Measurements from ENCODE around the gene TBKBP1.
A peak's percentile ranks its signal among the peaks of the same experiment; 100 is the strongest.

The TBKBP1 gene

GRCh38 chr17:47726796-47727703, 33.1 kb downstream of the TBKBP1 start:
- DNase-seq (ENCODE audit: low spot score in 2 of 2) (no peak), ATAC-seq (replicated peaks; ENCODE audit: extremely low read depth, poor library complexity, severe bottlenecking) (no peak)
- H3K36me3 Mint-ChIP-seq (ENCODE audit: insufficient read depth) = peaks cover 2% of the 10 kb centered on the region
- H3K4me1 Mint-ChIP-seq = peaks cover 74% of the 10 kb centered on the region
- no peak overlapping the region for H3K4me3 Mint-ChIP-seq
- no peaks in the 10 kb centered on the region for H3K27me3 Mint-ChIP-seq
- no peaks in the 10 kb centered on the region for H3K9me3 Mint-ChIP-seq
- H3K27ac Mint-ChIP-seq (ENCODE audit: low read depth) = no peak overlapping the region

GRCh38 chr17:47727704-47728036, 33.7 kb downstream of the TBKBP1 start:
- Mint-ChIP-seq H3K36me3 (ENCODE audit: insufficient read depth) (peaks cover 4% of the 10 kb centered on the region), H3K4me3 (no peak overlapping the region), H3K4me1 (peaks cover 77% of the 10 kb centered on the region), H3K27ac (ENCODE audit: low read depth) (no peak overlapping the region), H3K9me3 (no peaks in the 10 kb centered on the region), H3K27me3 (no peaks in the 10 kb centered on the region)
- ATAC-seq (replicated peaks; ENCODE audit: extremely low read depth, poor library complexity, severe bottlenecking) (no peak), DNase-seq (ENCODE audit: low spot score in 2 of 2) (no peak)

DNA sequence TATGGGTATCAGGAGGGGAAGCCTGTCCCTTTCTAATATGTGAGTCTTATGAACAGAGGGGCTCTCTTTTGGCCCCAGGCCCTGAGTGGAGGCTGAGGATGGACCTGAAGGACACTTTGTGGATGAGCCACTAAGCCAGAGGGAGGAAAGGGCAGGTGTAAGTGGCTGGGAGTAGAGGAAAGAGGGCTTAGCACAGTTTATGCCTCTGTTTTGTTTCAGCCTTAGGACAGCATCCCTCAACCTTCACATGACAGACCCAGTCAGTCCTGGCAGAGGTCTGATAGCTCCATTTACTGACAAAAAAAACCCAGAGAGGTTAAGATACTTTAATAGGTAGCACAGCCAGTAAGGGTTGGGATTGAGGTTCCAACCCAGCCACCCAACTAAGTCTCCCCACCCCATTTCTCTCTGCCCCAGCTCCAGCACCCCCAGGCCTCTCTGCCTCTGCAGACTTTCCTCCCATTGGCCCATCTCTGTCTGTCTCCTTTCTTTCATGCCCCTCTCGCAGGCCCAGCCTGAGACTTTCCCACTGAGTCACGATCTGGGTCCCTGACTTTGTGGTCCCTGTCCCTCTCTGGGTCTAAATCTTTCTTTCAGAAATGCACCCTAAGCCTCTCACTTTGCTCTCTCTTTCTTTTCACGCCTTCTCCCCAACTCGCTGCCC, 34.4 kb downstream of the TBKBP1 start:
- H3K27ac Mint-ChIP-seq (ENCODE audit: low read depth) = peak overlapping the region; percentile 75
- no peaks in the 10 kb centered on the region for H3K9me3 Mint-ChIP-seq
- H3K4me3 Mint-ChIP-seq = no peak overlapping the region
- no peak for ATAC-seq (replicated peaks; ENCODE audit: extremely low read depth, poor library complexity, severe bottlenecking)
- no peak for DNase-seq (ENCODE audit: low spot score in 2 of 2)
- peaks cover 9% of the 10 kb centered on the region for H3K36me3 Mint-ChIP-seq (ENCODE audit: insufficient read depth)
- H3K4me1 Mint-ChIP-seq = peaks cover 81% of the 10 kb centered on the region
- H3K27me3 Mint-ChIP-seq = no peaks in the 10 kb centered on the region

DNA sequence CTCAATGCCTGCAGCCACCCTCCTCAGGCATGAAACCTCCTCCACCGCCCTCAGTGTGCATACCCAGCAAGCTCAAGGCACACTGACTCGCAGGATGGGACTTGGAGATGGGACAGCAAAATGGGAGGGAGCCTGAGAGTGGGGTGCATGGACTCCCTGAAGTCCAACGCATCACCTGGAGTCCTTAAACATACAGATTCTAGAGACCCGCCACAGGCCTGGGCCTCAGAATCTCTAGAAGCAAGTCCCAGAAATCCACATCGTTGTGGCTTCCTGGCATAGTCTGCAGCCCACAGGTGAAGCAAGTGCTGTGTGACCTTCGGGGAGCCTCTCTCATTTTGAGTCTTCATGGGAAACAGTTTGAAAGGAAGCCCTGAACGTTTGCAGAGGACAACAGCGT, 35.5 kb downstream of the TBKBP1 start:
- Mint-ChIP-seq H3K27ac (ENCODE audit: low read depth) (peak overlapping the region; percentile 97), H3K27me3 (no peaks in the 10 kb centered on the region), H3K4me3 (peak overlapping the region; percentile 49)

DNA sequence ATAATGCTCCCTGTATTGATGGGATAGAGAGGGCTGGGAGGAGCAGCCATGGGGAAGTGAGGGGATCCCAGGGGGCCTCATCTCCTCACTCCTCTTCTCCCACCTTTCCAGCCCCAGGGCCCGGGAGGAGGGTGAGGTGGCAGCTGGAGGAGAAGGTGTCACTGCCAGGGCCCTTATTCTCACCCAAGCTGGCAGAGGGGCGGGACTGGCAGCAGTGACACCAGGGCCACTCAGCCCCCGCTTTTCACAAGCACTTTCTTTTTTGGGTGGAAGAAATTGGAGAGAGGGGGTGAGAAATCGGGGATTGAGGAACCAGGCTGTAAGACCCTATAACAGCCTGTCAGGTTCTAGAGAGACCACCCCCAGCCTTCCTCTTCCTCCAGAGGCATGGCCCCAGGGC, 36.7 kb downstream of the TBKBP1 start:
- H3K4me1 Mint-ChIP-seq = peaks cover 89% of the 10 kb centered on the region
- H3K9me3 Mint-ChIP-seq = no peaks in the 10 kb centered on the region
- DNase-seq (ENCODE audit: low spot score in 2 of 2) = no peak
- H3K27me3 Mint-ChIP-seq = no peaks in the 10 kb centered on the region
- H3K27ac Mint-ChIP-seq (ENCODE audit: low read depth) = peak overlapping the region; percentile 97
- H3K36me3 Mint-ChIP-seq (ENCODE audit: insufficient read depth) = peaks cover 22% of the 10 kb centered on the region
- ATAC-seq (replicated peaks; ENCODE audit: extremely low read depth, poor library complexity, severe bottlenecking) = no peak
- H3K4me3 Mint-ChIP-seq = peak overlapping the region; percentile 98

More for the DNA sequence above, 35.5 kb downstream of the TBKBP1 start:
- ATAC-seq (replicated peaks; ENCODE audit: extremely low read depth, poor library complexity, severe bottlenecking) (no peak), DNase-seq (ENCODE audit: low spot score in 2 of 2) (no peak)
- H3K9me3 Mint-ChIP-seq = no peaks in the 10 kb centered on the region
- H3K36me3 Mint-ChIP-seq (ENCODE audit: insufficient read depth) = peaks cover 18% of the 10 kb centered on the region
- H3K4me1 Mint-ChIP-seq = peaks cover 89% of the 10 kb centered on the region

DNA sequence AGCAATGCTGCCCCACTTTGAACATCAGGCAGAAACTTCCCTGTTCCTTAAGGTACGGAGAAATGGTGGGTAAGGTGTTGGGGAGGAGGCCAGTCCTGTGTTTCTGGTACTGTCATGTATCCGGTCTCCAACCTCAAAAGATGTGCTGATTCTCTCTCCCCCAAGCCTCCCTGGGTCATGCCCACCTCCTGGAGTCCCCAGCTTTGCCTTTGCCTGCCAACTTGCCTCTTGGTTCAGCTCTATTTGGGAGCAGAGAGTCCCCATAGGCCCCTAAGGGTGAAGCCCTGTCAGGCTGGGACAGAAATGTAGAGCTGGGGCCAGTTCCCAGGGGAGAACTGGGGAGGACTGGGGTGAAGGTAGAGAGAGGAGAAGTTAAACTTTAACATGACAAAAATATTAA, 37.4 kb downstream of the TBKBP1 start:
- Mint-ChIP-seq H3K27me3 (no peaks in the 10 kb centered on the region), H3K4me3 (peak overlapping the region; percentile 98), H3K36me3 (ENCODE audit: insufficient read depth) (peaks cover 23% of the 10 kb centered on the region), H3K27ac (ENCODE audit: low read depth) (peak overlapping the region; percentile 97), H3K4me1 (peaks cover 89% of the 10 kb centered on the region), H3K9me3 (no peaks in the 10 kb centered on the region)
- ATAC-seq (replicated peaks; ENCODE audit: extremely low read depth, poor library complexity, severe bottlenecking) (no peak), DNase-seq (ENCODE audit: low spot score in 2 of 2) (no peak)

DNA sequence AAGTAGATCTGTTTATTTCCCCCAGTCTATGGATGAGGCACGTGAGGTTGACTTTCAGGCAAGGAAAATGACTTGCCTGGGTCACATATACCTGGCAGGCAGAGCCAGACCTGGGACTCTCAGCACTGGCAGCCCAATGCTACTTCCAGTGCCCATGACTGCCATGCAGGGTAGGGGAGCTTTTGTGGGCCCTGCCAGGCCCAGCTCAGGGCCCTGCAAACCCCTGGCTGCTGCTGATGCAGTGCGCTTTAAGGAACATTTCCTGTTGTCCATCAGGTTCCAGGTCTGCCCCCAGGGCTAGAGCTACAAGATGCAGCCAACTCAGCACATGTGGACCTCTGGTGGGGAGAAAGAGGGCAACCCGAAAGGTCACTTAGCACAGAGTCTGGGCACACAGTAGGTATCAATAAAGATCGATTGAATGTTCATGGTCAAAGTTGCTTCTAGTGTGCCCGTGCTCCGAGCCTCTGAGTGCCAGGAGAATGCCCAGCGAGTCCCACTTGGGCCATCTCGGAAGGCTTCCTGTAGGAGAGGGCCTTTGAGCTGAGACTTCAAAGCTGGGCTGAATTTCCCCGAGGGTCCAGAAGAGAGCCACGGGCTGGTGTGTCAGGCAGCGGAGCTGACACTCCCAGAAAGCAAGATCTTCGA, 38.6 kb downstream of the TBKBP1 start:
- no peaks in the 10 kb centered on the region for H3K27me3 Mint-ChIP-seq
- H3K4me3 Mint-ChIP-seq = peak overlapping the region; percentile 98
- ATAC-seq (replicated peaks; ENCODE audit: extremely low read depth, poor library complexity, severe bottlenecking) = no peak
- no peak for DNase-seq (ENCODE audit: low spot score in 2 of 2)
- peaks cover 87% of the 10 kb centered on the region for H3K4me1 Mint-ChIP-seq
- peaks cover 27% of the 10 kb centered on the region for H3K36me3 Mint-ChIP-seq (ENCODE audit: insufficient read depth)
- no peaks in the 10 kb centered on the region for H3K9me3 Mint-ChIP-seq
- peak overlapping the region; percentile 97 for H3K27ac Mint-ChIP-seq (ENCODE audit: low read depth)

- Mint-ChIP-seq H3K27me3 (no peaks in the 10 kb centered on the region), H3K4me1 (peaks cover 81% of the 10 kb centered on the region), H3K4me3 (peak within 1 kb of the TSS; percentile 98), H3K9me3 (no peaks in the 10 kb centered on the region), H3K36me3 (ENCODE audit: insufficient read depth) (peaks cover 27% of the 10 kb centered on the region), H3K27ac (ENCODE audit: low read depth) (peak within 1 kb of the TSS; percentile 97)
- ATAC-seq (replicated peaks; ENCODE audit: extremely low read depth, poor library complexity, severe bottlenecking) (peak; percentile 86), DNase-seq (ENCODE audit: low spot score in 2 of 2) (peak; percentile 84 to 90)
These were observed 39.2 kb downstream of the TBKBP1 start, which contains the start of gene TBX21 for GRCh38 chr17:47733047-47733673. TBX21 (plus strand) TSS chr17:47733236; CDS start chr17:47733455, 219 bp downstream.

DNA sequence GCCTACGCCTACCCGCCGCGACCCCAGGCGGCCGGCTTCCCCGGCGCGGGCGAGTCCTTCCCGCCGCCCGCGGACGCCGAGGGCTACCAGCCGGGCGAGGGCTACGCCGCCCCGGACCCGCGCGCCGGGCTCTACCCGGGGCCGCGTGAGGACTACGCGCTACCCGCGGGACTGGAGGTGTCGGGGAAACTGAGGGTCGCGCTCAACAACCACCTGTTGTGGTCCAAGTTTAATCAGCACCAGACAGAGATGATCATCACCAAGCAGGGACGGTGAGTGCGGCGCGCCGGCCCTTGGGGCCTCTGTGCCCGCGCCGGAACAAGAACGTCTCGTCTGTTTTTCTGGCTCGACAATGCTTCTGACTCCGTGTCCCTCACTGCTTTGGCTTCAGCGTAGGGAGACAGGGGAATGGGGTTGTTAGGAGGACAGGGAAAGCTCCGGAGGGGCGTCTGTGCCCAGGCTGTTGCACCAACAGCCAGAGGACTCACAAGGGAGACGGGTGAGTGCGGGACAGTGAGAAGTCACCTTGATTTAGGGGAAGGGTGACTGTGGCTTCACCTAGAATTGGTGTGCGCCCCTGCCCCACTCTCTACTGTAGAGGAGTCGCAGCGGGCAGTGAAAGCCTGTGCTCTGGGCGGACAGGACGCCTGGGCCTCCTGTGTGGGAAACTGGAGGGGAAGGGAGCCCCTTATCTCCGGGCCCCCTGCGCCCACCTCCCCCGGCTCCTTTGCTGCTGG, 39.9 kb downstream of the TBKBP1 start:
- Mint-ChIP-seq H3K27me3 (no peaks in the 10 kb centered on the region), H3K9me3 (no peaks in the 10 kb centered on the region), H3K36me3 (ENCODE audit: insufficient read depth) (peaks cover 28% of the 10 kb centered on the region), H3K4me1 (peaks cover 76% of the 10 kb centered on the region), H3K27ac (ENCODE audit: low read depth) (peak overlapping the region; percentile 97), H3K4me3 (peak overlapping the region; percentile 98)
- DNase-seq (ENCODE audit: low spot score in 2 of 2) (no peak), ATAC-seq (replicated peaks; ENCODE audit: extremely low read depth, poor library complexity, severe bottlenecking) (peak; percentile 3)

DNA sequence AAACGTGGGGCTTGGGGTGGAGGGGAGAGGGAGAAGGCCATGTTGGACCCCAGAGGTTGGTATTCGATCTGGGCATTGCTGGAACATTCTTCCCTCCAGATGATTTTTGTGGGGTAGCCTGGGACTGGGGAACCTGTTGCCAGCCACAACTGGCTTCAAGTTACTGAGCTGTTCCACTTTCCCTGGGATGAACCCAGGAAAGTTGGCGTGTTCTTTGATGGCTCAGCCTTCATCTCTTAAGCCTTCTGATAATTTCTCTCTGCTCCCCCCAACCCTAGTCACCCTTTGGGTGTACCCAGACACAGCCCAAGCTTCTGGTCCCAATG, 41.1 kb downstream of the TBKBP1 start:
- peaks cover 76% of the 10 kb centered on the region for H3K4me1 Mint-ChIP-seq
- no peaks in the 10 kb centered on the region for H3K9me3 Mint-ChIP-seq
- H3K27me3 Mint-ChIP-seq = no peaks in the 10 kb centered on the region
- DNase-seq (ENCODE audit: low spot score in 2 of 2) = no peak
- H3K27ac Mint-ChIP-seq (ENCODE audit: low read depth) = peak overlapping the region; percentile 97
- ATAC-seq (replicated peaks; ENCODE audit: extremely low read depth, poor library complexity, severe bottlenecking) = no peak
- peaks cover 37% of the 10 kb centered on the region for H3K36me3 Mint-ChIP-seq (ENCODE audit: insufficient read depth)
- H3K4me3 Mint-ChIP-seq = peak overlapping the region; percentile 98

GRCh38 chr17:47735536-47736011, 41.6 kb downstream of the TBKBP1 start:
- ATAC-seq (replicated peaks; ENCODE audit: extremely low read depth, poor library complexity, severe bottlenecking) = no peak
- H3K27ac Mint-ChIP-seq (ENCODE audit: low read depth) = peak overlapping the region; percentile 97
- peak overlapping the region; percentile 98 for H3K4me3 Mint-ChIP-seq
- H3K9me3 Mint-ChIP-seq = no peaks in the 10 kb centered on the region
- H3K27me3 Mint-ChIP-seq = no peaks in the 10 kb centered on the region
- peaks cover 40% of the 10 kb centered on the region for H3K36me3 Mint-ChIP-seq (ENCODE audit: insufficient read depth)
- DNase-seq (ENCODE audit: low spot score in 2 of 2) = no peak
- H3K4me1 Mint-ChIP-seq = peaks cover 76% of the 10 kb centered on the region
